ENCODE measurements around the gene PCP2. TPM values are rescaled to one million over a fixed set of nuclear protein-coding genes. Genes with fewer than 3 reads are reported as not detected.

The PCP2 gene
- total RNA-seq, 1 donor from 2014 or later = not detected

Small RNA genes within 50 kb of the gene (microRNA-seq; reads per million reads assigned to microRNA genes)
- gene MIR6792 (ENCODE audit: borderline number of aligned reads, borderline replicate concordance) = 1.4 reads per million

Small RNA genes within 50 kb of the gene (small RNA-seq; reads per million reads assigned to genes)
- gene MIR6792 = not detected

Other genes starting within 250 kb of the PCP2 start
- 2.7 TPM for gene PEX11G, start 144.7 kb downstream of the PCP2 start, total RNA-seq
- gene ZNF358, start 117.6 kb downstream of the PCP2 start, total RNA-seq = 87.4 TPM
- gene MCOLN1, start 111.1 kb downstream of the PCP2 start, total RNA-seq = 20.4 TPM
- gene PNPLA6, start 98.0 kb downstream of the PCP2 start, total RNA-seq = 47.4 TPM
- 12.8 TPM for gene CAMSAP3, start 37.9 kb downstream of the PCP2 start, total RNA-seq
- 44.0 TPM for gene XAB2, start 4.2 kb downstream of the PCP2 start, total RNA-seq
- 16.7 TPM for gene PET100, start 3.9 kb downstream of the PCP2 start, total RNA-seq
- gene STXBP2, start 3.4 kb upstream of the PCP2 start, total RNA-seq = 64.3 TPM
- not detected for gene RETN, start 35.3 kb upstream of the PCP2 start, total RNA-seq
- not detected for gene MCEMP1, start 43.4 kb upstream of the PCP2 start, total RNA-seq
- gene TRAPPC5, start 47.1 kb upstream of the PCP2 start, total RNA-seq = 87.2 TPM
- not detected for gene FCER2, start 68.4 kb upstream of the PCP2 start, total RNA-seq
- 0.98 TPM for gene CLEC4G, start 98.4 kb upstream of the PCP2 start, total RNA-seq
- gene CD209, start 113.8 kb upstream of the PCP2 start, total RNA-seq = 8.8 TPM
- not detected for gene CLEC4M, start 129.5 kb upstream of the PCP2 start, total RNA-seq
- gene EVI5L, start 196.5 kb upstream of the PCP2 start, total RNA-seq = 17.2 TPM
- gene PRR36, start 240.7 kb upstream of the PCP2 start, total RNA-seq = not detected

Data from vagina (tissue), 2 donors.